Natural killer cell treated with Interleukin-12 subunit alpha and Interleukin-12 subunit beta and Interleukin-15 and Interleukin-18, amount 100 ng/mL, for 72 hours (primary cell): Measurements from ENCODE around the gene LIPG. TPM values are rescaled to one million over a fixed set of nuclear protein-coding genes. Genes with fewer than 3 reads are reported as not detected.

Experiments
- ATAC-seq, 2 donors: fragments of 150-1000 bp; cut with Tn5 transposase in 1 of 2; sonication (Bioruptor Pico), chemical (Tn5 transposase) in 1 of 2; 2 replicates each; pipeline ENCODE4 v1.10.0; 2021
- DNase-seq: peaks from one replicate; pipeline ENCODE4 v3.0.0; 2022; ENCODE audit warnings: low spot score
- H3K27ac Mint-ChIP-seq, 2 donors: 1 replicate in 1 of 2; 2 replicates in 1 of 2; pipeline ENCODE4 v1.8.0; 2022; ENCODE audit warnings: mixed read lengths in 2 of 2, mild to moderate bottlenecking in 1 of 2, moderate library complexity in 1 of 2
- H3K27me3 Mint-ChIP-seq, 2 donors: 1 replicate in 1 of 2; 2 replicates in 1 of 2; pipeline ENCODE4 v1.8.0; 2022; ENCODE audit warnings: mixed read lengths in 2 of 2
- H3K36me3 Mint-ChIP-seq: one replicate; pipeline ENCODE4 v1.8.0; 2022; ENCODE audit warnings: mixed read lengths
- H3K4me1 Mint-ChIP-seq, 2 donors: 1 replicate in 1 of 2; 2 replicates in 1 of 2; pipeline ENCODE4 v1.8.0; 2022; ENCODE audit warnings: low read depth in 2 of 2, mixed read lengths in 2 of 2, mild to moderate bottlenecking in 1 of 2
- H3K4me3 Mint-ChIP-seq: one replicate; pipeline ENCODE4 v1.8.0; 2022; ENCODE audit warnings: mixed read lengths
- H3K9me3 Mint-ChIP-seq: 2 replicates; pipeline ENCODE4 v1.8.0; 2022; ENCODE audit warnings: mixed read lengths
- total RNA-seq, 2 donors: library from RNA; stranded (reverse); gene quantifications; one replicate each; pipeline ENCODE4 v1.2.3, GENCODE V29; 2022

The LIPG gene
- total RNA-seq, 2 donors from 2014 or later, result 0.19 TPM; not detected in 1

DNA sequence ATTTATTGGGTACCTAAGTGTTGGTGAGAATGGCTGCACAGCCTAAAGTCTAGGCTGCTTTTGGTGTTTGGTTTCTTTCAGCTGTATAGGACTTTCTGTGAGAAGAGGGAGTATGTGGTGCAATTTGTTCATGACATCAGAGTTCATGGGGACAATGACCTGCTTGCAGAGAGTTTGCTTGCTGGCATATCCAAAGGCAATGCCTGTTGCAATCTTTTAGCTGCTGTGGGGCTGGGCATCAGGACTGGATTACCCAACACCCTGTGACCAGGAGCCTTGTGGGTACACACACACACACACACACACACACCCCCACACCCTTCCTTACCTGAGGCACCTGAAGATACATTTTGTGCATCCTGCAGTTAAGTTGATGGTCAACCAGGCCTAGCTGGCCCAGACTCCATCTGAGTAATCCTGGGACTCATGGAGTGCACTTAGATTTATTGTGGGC, 68.4 kb downstream of the LIPG start:
- peaks cover 0 to 4% of the 10 kb centered on the region in 2 donors for H3K4me1 Mint-ChIP-seq
- peaks cover 5 to 19% of the 10 kb centered on the region in 2 donors for H3K27me3 Mint-ChIP-seq
- no peaks in the 10 kb centered on the region for H3K36me3 Mint-ChIP-seq
- no peak overlapping the region for H3K27ac Mint-ChIP-seq
- no peak for DNase-seq
- no peaks in the 10 kb centered on the region for H3K9me3 Mint-ChIP-seq
- H3K4me3 Mint-ChIP-seq, result no peak overlapping the region
- peak in 1 of 2 donors; percentile 31 for ATAC-seq

DNA sequence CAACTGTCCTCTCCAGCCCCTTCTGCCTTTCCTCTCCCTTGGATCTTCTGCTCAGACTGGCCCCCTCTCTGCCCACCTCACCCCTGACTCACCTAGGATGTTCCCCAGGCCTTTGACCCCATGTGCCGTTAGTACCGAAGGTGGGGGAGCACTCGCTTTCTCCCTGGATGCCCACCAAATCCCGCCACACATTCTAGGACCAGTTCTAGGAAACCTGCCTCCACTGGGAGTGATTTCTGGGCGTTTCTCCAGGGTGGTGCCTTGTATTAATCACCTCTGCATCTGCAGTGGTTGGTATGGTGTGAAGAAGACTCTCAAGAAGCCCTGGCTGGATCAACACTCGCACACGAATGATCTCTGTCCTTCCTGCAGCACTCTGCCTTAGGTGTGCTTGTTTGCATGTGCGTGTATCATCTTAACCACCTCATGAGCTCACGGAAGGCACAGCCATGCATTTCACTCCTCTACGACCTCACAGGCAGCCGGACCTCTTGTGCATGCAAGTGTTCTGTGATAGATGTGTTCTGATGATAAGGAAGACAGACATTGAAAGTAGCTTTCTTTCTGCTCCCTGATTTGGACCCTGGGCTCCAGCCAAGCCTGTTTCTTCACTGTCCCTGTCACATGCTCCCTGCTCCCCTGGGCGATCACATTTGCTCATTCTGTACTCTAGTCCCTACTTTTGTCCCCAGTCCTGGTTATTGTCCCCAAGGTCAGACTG, 69.4 kb downstream of the LIPG start:
- DNase-seq (no peak), ATAC-seq (no peak)
- Mint-ChIP-seq H3K4me1 (peaks cover 0 to 4% of the 10 kb centered on the region in 2 donors), H3K4me3 (no peak overlapping the region), H3K36me3 (no peaks in the 10 kb centered on the region), H3K27ac (no peak overlapping the region), H3K9me3 (no peaks in the 10 kb centered on the region), H3K27me3 (peaks cover 5 to 19% of the 10 kb centered on the region in 2 donors)

DNA sequence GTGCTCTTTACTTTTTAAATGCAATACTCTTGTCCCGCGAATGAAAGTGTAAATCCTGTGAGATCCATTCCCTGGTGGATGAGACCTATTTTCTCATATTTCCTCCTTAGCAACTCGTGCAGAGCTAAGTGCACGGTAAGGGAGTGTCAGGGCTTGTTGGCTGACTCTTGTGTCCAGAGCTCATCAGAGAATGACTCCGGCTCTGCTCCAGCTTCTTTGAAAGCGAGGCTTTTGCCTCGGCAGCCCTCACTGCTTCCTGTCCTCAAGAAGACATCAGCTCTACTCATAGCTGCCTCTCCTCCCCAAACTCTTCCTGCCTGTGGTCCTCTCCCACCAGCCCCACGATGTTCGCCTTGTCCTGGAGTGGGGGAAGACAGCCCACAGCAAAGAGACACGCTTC, 70.7 kb downstream of the LIPG start:
- H3K9me3 Mint-ChIP-seq, result no peaks in the 10 kb centered on the region
- ATAC-seq, result no peak
- DNase-seq, result no peak
- peaks cover 0 to 4% of the 10 kb centered on the region in 2 donors for H3K4me1 Mint-ChIP-seq
- no peaks in the 10 kb centered on the region for H3K36me3 Mint-ChIP-seq
- H3K4me3 Mint-ChIP-seq, result no peak overlapping the region
- H3K27me3 Mint-ChIP-seq, result peaks cover 5 to 19% of the 10 kb centered on the region in 2 donors
- no peak overlapping the region for H3K27ac Mint-ChIP-seq

DNA sequence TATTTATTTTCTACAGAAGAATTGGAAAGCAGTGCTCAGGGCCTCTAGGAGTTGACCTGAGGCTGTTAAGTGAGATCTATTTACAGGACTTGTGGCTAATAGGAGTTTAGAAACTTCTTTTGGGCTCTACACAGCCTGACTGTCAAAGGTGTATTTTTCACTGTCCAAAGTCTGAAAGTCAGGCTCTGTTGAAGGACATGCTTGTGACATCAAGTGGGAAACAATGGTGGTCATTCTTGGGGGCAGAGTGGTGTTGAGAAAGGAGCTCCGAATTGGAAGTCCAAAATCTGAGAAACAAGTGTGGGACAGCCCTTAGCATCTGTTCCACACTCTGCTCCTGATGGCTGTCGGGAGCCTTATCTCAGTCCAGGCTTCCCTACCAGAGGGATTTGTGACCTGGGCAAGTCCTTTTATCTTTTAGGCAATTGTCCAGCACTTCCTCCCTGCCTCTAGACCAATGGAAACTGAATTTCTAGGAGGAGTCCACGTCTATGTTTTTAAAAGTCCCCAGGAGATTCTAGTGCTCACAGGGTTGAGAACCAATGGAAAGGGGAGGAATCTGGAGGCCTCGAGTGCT, 76.4 kb downstream of the LIPG start:
- no peaks in the 10 kb centered on the region for H3K4me1 Mint-ChIP-seq
- DNase-seq, result no peak
- no peak overlapping the region for H3K27ac Mint-ChIP-seq
- no peaks in the 10 kb centered on the region for H3K9me3 Mint-ChIP-seq
- ATAC-seq, result no peak
- H3K36me3 Mint-ChIP-seq, result no peaks in the 10 kb centered on the region
- no peak overlapping the region for H3K4me3 Mint-ChIP-seq
- H3K27me3 Mint-ChIP-seq, result peaks cover 10 to 14% of the 10 kb centered on the region in 2 donors

DNA sequence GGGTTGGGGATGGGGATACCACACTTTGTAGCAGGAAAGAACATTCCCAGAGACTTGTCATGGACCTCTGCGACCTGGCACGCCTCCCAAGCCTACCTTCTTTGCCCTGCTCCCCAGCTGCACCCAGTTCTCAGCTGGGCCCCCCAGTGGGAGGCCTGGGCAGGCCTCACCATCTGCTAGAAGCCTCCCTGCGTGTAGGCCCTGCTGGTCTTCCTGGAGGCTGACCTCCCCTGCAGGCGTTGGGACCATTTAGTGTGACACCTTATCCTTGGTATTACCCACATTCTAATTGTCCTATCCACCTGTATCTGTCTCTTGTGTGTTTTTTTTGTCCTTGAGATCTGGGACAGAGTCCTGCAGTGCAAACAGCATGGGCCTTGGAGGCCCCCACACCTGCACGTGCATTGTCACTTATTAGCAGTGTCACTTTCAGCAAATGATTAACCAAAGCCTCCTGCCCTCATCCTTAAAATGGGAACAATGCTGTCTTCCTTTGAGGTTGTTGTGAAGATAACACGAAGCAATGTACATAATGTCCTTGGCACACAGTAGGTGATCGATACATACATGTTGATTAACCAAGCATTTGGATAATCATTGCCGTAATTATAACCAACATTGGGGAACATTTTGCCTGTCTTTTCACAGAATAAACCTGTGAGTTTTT, 77.2 kb downstream of the LIPG start:
- peaks cover 13 to 14% of the 10 kb centered on the region in 2 donors for H3K27me3 Mint-ChIP-seq

DNA sequence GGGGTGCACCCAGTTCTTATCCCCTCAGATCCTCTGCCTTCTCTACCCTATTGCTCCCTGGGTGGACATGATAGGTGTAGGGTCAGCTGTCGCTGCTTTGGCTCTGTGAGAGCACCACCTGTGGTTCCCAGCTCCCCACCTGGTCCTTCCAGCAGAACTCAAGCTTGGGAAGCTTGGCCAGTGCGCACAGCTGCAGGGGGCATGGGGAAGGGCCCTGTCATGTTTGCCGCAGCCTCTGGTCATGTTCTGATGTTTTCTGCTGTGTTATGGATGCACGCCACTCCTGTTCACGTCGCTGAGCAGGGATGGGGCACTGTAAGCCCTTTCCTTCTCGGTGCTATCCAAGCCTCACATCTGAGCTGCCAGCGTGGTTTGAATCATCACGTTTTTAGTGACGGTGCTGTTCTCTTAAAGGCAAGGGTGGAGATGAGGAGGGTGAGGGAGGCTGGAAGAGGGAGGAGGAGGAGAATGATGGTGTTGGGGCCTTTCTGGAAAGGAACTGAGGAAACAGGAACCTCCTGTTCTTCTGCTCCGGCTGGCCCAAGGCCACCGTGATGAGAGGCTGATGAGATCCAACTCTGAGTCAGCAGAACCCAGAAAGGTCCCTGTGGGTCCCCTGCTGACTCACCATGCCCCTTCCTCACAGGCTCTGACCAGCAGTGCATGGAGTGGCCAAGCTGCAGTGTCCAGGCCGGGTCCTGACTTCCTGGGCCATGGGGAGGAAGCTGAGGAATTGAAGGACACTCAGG, 78.0 kb downstream of the LIPG start:
- no peak overlapping the region for H3K4me3 Mint-ChIP-seq
- H3K36me3 Mint-ChIP-seq, result no peaks in the 10 kb centered on the region
- H3K27me3 Mint-ChIP-seq, result peaks cover 8 to 11% of the 10 kb centered on the region in 2 donors
- peak in 1 of 2 donors; percentile 13 for ATAC-seq
- H3K4me1 Mint-ChIP-seq, result no peaks in the 10 kb centered on the region
- H3K27ac Mint-ChIP-seq, result no peak overlapping the region
- DNase-seq, result no peak
- H3K9me3 Mint-ChIP-seq, result no peaks in the 10 kb centered on the region

More for the DNA sequence above, 77.2 kb downstream of the LIPG start:
- DNase-seq (no peak), ATAC-seq (peak in 1 of 2 donors; percentile 20)
- no peak overlapping the region for H3K4me3 Mint-ChIP-seq
- no peaks in the 10 kb centered on the region for H3K4me1 Mint-ChIP-seq
- H3K27ac Mint-ChIP-seq, result no peak overlapping the region
- no peaks in the 10 kb centered on the region for H3K36me3 Mint-ChIP-seq
- no peaks in the 10 kb centered on the region for H3K9me3 Mint-ChIP-seq

DNA sequence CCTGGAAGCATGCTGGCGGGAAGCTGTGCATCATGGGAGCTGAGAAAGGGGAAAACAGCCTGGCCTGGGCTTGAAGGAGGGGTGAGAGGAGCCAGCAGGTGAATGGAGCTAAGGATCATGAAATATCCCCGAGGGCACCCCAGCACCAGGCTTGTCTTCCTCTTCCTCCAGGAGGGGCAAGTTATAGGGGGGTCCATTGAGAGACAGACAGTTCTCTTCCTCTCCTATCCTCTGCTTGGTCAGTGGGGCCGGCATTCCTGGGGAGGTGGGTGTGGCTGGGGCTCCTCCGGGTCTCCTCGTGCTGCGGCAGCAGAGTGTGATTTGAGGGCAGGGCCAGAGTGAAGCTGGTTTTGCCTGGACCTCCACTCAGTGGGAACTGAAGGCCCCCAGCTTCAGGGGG, 78.9 kb downstream of the LIPG start:
- Mint-ChIP-seq H3K27ac (no peak overlapping the region), H3K27me3 (peaks cover 7 to 11% of the 10 kb centered on the region in 2 donors), H3K4me3 (no peak overlapping the region), H3K4me1 (no peaks in the 10 kb centered on the region), H3K36me3 (no peaks in the 10 kb centered on the region), H3K9me3 (no peaks in the 10 kb centered on the region)
- no peak for ATAC-seq
- DNase-seq, result no peak

DNA sequence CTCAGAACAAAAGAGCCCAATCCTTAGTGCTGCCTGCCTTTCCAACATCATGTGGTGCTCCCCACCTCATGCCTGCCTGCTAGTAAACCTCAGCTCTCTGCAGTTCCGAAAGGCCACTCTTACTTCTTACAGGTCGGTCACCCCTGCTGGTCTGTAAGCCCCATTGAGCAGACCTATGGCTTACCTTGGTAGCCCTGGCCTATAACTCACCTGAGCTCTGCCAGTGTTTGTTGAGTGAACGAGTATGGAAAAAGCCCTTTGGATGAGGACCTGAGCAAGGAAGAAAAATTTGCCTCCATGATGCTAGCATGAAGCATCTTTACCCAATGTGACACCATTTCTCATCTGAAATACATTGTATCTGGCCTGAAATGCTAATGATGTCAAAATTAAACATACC, 83.3 kb downstream of the LIPG start:
- Mint-ChIP-seq H3K4me3 (no peak overlapping the region), H3K4me1 (no peaks in the 10 kb centered on the region), H3K36me3 (no peaks in the 10 kb centered on the region), H3K9me3 (no peaks in the 10 kb centered on the region), H3K27me3 (peaks cover 7 to 11% of the 10 kb centered on the region in 2 donors), H3K27ac (no peak overlapping the region)
- DNase-seq (no peak), ATAC-seq (no peak)

DNA sequence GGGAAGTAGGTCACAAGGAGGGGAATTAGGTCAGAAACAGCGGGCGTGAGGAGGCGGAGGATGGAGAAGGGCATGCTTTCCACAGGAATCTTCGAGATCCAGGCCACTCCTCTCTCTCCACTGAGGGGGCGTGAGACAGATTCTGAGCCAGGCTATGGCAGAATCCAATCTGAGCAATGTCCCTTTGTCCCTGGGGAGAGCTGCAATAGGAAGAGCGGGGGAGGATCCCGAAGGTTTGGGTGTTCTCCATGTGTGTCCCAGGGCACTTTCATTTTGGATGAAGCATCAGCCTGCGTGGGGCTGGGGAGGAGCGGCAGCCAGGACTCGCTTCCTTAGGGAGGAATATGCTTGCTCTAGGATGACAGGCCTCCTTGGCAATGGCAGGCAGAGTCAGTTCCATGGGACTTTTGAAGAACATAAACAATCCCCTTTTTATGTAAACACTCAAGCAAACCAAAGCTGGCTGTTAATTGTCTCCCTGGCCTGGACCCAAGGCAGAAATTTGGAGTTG, 84.0 kb downstream of the LIPG start:
- H3K36me3 Mint-ChIP-seq, result no peaks in the 10 kb centered on the region
- H3K9me3 Mint-ChIP-seq, result no peaks in the 10 kb centered on the region
- DNase-seq (no peak), ATAC-seq (no peak)
- no peak overlapping the region for H3K4me3 Mint-ChIP-seq
- H3K4me1 Mint-ChIP-seq, result no peaks in the 10 kb centered on the region
- no peak overlapping the region for H3K27ac Mint-ChIP-seq
- peaks cover 7 to 10% of the 10 kb centered on the region in 2 donors for H3K27me3 Mint-ChIP-seq

DNA sequence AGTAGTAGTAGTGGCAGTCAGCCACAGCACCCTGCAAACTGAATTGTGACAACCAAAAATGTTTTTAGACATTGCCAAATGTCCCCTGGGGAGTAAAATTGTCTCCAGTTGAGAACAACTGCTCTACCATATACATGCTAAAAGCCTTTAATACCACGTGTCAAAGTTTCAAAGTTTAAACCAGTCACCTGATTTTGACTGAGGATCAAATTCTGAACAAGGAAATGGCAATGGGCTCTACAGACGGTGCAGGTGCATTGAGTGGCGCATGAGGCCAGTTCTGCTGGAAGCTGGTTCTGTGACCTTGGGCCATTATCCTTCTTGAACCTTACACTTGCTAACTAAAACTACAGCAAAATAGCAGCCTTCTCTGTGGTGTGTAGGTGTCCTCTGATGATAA, 85.0 kb downstream of the LIPG start:
- no peak for ATAC-seq
- H3K4me1 Mint-ChIP-seq, result no peaks in the 10 kb centered on the region
- H3K36me3 Mint-ChIP-seq, result no peaks in the 10 kb centered on the region
- DNase-seq, result no peak
- no peaks in the 10 kb centered on the region for H3K9me3 Mint-ChIP-seq
- no peak overlapping the region for H3K4me3 Mint-ChIP-seq
- H3K27ac Mint-ChIP-seq, result no peak overlapping the region
- peaks cover 6 to 7% of the 10 kb centered on the region in 2 donors for H3K27me3 Mint-ChIP-seq

DNA sequence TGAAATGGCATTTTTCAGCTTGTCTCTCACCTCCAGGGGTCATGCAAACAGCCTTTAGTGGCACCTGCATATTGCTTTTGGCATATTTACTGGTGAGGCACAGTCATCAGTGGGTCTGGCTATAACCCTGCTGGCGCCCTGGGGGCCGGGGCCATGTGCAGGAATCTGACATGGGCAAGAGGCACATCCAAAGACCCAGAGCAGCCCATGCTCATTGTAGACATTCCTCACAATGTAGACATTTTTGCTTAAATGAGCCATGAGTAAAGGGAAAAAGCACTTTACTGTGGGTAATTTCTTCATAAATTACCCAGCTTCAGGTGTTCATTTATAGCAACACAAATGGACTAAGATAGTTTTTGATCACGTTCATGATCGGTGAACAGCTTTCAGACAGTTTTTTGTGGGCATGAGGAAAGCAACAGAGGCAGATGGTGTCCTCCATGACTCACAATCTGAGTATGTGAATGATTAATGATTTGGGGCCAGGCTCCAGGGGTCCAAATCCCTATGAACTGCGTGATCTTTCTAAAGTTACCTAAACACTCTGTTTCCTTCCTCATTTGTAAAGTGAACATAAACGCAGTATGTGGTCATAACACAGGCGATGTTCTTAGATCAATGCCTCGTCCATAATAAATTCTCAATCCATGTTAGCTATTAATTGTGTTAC, 85.8 kb downstream of the LIPG start:
- ATAC-seq (no peak), DNase-seq (no peak)
- Mint-ChIP-seq H3K27ac (no peak overlapping the region), H3K9me3 (no peaks in the 10 kb centered on the region), H3K27me3 (peaks cover 6 to 7% of the 10 kb centered on the region in 2 donors), H3K4me1 (no peaks in the 10 kb centered on the region), H3K36me3 (no peaks in the 10 kb centered on the region), H3K4me3 (no peak overlapping the region)

DNA sequence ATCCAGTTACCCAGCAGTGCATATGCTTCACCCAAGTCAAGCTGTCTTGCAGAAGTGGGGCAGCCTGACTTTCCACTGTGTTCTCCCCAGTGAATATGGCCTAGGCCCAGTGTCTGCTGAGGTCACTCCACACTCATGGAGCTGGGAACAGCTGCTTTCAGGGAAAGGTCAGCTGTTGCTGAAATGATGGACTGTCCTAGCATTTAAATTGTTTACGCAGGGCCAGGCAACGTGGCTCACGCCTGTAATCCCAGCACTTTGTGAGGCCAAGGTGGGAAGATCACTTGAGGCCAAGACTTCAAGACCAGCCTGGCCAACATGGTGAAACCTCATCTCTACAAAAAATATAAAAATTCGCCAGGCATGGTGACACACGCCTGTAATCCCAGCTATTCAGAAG, 86.5 kb downstream of the LIPG start:
- peaks cover 3 to 5% of the 10 kb centered on the region in 2 donors for H3K4me1 Mint-ChIP-seq
- ATAC-seq, result no peak
- no peaks in the 10 kb centered on the region for H3K9me3 Mint-ChIP-seq
- no peak overlapping the region for H3K4me3 Mint-ChIP-seq
- peaks cover 3 to 7% of the 10 kb centered on the region in 2 donors for H3K27me3 Mint-ChIP-seq
- DNase-seq, result no peak
- H3K27ac Mint-ChIP-seq, result no peak overlapping the region
- no peaks in the 10 kb centered on the region for H3K36me3 Mint-ChIP-seq
